SK-N-DZ (cell line): Measurements from ENCODE around the gene KCTD17.

ENCODE experiments used
- DNase-seq: peaks from one replicate; pipeline ENCODE4 v3.0.0-alpha.2; 2015; ENCODE audit warnings: low spot score

Gene KCTD17

DNA sequence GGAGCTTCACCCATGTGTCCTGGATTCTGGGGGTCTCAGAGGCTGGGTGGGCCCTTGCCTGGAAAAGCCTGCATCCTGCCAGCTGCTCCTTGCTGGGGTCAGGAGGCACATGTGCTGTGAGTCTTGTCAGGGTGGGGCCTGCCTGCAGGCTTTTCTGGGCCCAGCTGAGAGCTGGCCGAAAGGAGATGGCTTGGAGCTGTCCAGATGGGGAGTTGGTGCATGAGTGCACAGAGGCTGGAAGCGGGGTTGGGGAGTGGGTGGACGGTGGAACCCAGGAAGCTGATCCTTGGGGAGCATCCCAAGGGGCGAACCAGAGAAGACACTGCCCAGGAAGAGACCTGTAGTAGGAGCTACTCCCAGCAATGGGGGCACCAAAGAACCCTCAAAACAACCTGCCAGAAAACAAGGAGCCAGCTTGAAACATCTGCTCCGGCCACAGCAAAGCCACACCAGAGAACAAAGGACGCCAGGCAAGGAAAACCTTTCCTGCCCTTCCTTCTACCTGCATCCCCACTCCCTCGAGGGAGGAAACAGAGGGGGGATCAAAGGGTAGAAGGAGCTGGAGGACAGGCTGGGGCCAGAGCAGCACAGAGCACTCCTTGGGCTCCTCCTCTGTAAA is 8.2 kb upstream of the KCTD17 start:
- DNase-seq: no peak

DNA sequence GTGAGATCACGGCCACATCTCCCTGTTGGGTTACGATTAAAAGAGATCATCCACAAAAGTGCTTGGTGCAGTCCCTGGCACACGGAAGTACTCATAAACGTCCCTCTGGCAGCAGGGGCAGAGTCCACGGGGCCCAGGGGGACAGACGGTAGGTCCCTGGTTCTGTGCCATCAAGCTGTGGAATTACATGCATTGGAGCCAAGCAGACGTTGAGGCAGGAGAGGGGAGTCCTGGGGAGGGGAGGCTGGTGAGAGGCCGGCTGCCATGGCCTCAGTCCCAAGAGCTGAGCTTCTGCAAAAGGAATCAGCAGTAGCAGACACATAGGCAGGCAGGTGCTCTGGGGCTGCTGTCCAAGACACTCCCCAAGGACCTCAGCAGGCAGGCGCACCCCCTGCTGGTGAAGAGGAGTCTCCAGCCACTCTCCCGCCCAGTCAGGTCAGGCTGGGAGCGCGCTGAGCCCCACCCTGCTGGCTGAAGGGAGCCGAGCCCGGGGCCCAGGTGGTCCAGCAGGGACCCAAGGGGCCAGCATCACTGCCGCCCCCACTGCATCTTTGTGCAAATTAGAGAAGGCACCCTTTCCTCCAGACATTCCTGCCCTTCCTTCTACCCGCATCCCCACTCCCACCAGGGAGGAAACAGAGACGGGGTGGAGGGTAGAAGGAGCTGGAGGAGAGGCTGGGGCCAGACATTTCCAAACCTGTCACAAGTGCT is 7.6 kb upstream of the KCTD17 start:
- DNase-seq: peak; percentile 83

DNA sequence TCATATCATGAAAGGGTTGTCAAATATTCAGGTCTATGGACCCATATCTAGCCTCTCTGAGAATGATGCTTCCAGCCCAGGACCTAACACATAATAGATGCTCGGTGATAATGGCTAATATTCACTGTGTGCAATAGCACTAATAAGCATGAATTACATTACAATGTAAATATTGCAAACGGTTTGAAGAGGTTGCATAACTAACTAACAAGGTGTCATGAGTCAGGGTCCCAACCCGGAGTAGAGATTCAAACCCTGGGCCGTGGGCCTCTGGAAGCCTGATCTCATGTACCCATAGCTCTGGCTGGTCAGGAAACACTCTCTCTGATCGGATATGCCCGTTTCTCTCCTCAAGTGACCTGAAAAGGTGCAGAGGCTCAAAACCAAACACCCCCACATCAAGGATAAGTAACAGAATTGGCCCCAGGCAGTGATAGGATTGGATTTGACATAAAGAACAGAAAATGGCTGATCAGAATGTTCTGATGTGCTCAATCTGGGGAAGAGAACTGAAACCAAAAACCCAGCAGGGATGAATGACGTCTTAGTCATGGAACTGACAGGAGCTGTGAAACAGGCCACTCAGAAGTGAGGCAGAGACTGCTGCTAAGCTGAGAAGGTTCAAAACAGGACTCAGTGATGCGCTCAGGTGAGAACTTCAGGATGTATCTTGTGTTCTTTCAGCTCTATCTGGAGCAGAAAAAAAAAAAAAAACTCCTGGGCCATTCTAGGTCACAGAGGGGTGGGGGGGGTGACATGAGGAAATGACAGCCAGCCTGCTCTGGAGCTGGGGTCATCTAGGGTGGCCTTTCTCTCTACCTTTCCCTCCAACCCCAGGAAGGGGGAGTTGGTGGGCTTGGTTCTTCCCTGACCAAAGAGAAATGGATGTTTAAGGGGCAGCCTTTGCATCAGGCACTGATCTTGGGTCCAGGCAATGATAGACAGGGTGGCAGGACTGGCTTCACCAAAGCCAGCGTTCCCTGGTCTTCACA is 6.6 kb upstream of the KCTD17 start:
- no peak for DNase-seq

DNA sequence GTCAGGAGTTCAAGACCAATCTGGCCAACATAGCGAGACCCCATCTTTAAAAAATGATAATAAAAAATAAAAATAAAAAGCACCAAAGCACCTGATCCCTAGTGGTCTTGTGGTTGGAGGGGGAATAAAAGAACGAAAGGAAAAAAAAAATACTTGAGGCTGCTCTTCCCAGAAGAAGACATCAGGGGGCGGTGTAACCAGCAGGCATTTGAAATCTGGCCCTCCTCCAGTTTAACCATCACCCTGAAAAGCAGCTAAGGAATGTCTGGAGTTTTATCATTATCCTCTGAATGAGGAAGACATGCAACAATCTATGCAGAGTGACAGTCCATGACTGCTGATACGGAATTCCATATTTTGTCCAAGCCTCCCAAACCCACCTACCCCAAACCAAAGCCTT is 5.6 kb upstream of the KCTD17 start:
- no peak for DNase-seq

DNA sequence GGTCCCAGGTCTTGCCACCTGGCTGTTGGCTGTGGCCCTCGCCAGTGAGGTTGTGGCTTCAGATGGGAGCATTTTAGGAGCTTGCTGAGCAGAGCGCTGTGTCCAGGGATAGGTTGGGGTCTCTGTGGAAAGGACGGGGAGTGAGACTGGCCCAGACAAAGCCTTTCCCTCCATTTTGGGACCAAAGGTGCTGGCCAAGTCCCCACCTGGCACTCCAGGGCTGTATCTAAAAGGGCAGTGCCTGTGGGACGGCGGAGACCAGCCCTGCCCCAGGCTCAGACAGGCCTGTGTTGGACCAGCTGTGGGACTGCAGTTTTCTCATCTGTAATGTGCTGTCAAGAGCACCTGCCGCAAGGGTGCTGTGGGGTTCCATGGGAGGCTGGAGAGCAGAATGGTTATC is 5.0 kb upstream of the KCTD17 start:
- no peak for DNase-seq

DNA sequence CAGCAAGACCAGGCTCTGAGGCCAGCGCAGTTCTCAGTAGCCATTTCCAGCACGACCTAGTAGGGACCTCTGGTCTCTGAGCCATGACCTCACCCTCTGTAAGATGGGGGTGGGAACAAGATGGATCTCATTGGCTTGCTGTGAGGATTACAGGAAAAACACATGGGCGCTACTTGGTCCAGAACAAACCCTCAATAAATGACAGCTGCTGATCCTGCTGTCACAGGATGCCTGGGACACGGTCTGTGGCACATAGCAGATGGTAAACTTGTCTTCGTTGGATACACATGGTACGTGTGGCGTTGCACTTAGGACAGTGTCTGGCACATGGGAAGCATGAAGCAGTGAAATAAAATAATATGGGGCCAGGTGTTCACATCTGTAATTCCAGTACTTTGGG is 4.5 kb upstream of the KCTD17 start:
- DNase-seq: no peak

DNA sequence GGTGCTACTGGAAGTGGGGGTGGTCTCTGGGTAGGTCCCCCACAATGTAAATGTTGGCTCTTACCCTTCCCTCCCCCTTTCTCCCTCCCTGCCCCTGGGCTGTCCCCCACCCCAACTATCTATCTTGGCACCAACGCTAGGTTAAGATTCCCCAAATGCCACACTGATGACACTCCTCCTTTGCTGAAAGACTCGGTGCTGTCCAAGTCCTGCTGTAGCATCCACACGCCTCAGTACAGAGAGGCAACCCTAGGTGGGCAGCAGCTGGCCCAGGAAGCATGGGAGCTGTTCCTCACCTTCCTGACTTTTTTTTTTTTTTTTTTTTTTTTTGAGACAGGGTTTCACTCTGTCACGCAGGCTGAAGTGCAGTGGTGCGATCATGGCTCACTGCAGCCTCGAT is 3.4 kb upstream of the KCTD17 start:
- no peak for DNase-seq

DNA sequence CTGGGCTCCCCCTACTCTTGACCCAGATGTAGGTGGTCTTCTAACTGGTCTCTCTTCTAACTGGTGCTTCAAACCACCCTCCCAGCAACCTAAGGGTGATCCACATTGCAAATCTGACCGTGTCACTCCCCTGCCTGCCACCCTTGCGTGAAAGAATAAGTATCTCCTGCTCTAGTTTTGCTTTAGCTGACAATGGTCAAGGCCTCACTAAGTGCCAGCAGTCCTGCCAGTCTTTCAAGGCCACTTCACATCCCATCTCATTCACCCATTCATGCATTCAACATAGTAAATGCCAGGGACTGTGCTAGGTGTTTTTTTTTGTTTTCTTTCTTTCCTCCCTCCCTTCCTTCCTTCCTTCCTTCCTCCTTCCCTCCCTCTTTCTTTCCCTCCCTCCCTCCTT is 2.3 kb upstream of the KCTD17 start:
- DNase-seq: no peak

DNA sequence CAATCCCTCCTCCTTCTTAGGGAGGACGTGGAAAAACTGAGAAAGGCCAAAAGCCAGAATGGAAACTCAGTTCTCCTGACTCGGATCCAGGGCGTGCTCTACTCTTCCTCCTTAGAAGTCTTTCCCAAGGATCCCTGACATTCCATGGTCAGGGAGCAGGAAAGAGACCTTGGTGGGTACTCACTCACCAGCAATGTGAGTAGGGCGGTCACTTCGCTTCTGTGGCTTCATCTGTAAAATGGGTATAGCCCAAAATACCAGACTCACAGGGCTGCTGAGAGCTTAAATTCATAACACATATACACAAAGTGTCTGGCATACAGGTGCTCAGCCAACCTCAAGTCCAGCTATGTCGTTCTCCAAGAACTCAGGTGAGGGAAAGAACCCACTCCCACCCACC is 629 bp upstream of the KCTD17 start:
- DNase-seq: no peak

DNA sequence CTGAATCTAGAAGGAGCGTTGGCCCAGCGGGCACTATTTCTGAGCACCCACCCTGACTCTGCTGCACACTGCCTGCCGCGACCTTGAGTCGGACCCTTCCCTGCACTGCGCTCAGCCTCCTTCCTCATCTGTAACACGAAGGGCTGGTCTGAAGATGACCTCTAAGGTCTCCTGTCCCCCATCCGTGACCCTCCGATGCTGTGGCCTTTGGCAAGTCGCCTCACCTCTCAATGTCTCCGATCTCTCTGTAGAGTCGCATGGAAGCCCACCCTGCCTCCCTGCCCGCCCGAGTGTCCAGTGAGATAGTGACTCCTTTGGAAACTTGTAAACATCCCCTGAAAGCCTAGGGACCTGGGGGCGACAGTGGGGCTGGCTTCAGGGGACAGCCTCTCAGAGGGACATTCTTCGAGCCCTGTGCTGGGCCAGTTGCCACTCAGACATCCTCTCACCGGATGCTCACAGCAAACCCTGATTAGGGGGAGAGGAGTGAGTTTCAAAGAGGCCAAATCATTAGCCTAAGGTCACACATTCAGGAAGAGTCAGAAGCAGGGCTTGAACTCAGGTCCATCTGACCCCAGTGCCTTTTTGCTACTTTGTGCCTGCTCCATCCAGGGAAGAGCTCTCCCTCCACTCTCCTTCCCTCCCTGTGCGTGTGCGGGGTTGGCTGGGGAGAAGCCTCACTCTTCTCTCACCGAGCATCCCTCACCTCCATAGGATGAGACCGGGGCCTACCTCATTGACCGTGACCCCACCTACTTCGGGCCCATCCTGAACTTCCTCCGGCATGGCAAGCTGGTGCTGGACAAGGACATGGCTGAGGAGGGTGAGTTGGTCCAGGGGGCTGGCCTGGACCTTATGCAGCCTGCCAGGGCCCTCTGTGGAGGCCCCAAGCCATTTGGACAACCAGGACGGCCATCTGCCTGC is 1.1 kb downstream of the KCTD17 start:
- DNase-seq: no peak

DNA sequence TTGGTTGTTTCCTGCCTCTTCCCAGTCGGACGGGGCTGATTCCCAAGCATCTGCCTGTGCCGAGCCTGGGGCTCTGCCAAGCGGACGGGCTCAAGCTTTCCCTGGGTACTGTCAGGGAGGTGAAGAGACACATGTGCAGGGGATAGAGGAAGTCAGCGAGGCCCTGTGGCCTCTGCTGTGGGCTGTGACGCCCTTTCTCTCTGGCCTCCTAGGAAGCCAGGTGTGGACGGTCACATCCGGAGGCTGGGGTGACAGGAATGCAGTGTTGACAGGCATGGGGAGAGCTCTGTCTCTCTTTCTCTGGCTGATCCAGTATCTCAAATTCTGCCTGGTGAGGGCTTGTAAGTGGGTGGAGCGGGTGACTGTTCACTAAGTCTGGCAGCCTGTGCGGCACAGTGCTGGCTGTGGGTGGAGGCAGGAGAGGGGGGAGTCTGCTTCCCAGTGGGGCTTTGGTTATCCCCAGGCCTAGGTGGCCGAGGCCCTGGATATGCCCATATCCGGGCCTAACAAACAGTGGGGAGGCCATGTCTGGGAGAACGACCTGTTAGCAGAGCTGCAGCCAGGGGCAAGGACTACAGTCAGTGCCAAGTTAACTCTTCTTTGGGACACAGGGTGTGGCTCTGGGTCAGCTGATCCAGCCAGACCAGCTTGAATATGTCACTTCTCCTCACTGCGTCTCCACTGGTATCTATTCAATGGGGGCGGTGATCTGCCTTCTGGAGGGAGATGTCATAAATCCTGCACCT is 1.9 kb downstream of the KCTD17 start:
- no peak for DNase-seq

DNA sequence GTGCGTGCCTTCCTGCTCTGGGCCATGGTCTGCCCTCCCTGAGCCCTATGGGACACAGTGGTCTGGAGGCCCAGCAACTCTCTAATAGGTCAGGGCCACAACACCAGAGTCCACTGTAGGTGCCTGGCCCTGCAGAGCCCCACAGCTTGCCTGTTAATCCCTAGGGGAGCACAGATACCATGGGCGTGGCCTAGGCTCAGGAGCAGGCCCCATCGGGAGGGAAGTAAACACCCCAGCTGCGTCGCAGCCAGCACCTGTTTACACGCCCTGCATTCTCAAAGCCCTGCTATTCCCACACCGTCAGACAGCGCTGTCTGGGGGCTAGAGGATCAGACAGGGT is 2.5 kb downstream of the KCTD17 start:
- no peak for DNase-seq

DNA sequence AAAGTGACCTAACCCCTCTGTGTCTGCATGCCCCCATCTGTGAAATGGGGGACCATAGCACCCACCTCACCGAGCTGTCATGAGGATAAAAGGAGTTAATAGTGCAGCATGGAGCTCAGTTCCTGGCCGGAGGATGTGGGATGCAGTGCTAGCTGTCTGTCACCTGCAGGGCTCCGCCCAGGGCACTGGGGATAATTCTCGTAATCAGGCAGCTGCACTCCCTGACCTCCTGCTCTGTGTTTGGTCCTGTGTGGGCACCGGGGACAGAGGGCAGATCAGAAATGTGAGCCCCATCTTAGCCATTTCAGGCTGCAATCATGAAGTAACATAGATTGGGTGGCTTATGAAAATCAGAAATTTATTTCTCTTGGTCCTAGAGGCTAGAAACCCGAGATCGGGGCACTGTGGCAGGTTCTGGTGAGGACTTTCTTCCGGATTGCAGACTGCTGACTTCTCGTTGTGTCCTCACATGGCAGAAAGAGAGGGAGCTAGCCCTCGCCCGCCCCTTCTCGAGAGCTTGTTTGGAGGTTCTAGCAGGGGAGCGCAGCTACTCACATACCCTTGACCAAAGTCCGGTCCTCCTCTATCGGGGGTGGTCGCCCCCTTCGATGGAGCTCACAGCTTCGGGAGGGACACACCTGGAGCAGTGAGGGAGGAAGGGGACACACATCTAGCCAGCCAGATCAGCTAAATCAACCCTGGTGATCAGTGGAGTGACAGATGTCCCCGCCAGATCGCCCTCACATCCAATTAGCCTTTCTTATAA is 3.2 kb downstream of the KCTD17 start:
- DNase-seq: no peak

DNA sequence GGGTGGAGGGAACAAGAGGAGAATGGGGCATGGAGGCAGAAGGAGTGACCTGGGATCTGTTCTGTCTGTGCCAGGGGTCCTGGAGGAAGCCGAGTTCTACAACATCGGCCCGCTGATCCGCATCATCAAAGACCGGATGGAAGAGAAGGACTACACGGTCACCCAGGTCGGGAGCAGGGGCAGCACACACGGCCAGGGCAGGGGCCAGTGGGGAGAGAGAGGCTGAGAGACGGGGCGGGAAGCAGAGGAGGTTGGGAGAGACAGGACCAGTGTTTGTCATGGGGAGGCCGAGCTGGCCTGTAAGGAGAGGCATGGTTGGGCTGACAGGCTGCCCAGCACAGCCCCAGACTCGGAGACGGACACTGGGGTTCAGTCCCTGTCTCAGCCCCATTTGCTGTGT is 4.7 kb downstream of the KCTD17 start:
- no peak for DNase-seq

DNA sequence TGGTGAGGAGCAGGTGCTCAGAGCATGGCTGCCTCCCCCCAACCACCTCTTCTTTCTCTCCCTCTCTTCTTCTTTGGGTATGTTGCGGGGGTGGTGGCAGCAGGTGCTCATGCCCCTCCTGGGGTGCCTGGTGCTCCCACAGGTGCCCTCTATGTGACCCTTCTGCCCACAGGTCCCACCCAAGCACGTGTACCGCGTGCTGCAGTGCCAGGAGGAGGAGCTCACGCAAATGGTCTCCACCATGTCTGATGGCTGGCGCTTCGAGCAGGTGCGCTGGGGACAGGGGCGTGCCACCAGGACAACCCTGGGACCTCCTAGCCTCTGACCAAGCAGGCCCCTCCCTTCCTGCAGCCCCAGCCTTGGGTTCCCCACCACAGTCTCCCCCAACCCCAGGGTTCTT is 5.7 kb downstream of the KCTD17 start:
- no peak for DNase-seq

DNA sequence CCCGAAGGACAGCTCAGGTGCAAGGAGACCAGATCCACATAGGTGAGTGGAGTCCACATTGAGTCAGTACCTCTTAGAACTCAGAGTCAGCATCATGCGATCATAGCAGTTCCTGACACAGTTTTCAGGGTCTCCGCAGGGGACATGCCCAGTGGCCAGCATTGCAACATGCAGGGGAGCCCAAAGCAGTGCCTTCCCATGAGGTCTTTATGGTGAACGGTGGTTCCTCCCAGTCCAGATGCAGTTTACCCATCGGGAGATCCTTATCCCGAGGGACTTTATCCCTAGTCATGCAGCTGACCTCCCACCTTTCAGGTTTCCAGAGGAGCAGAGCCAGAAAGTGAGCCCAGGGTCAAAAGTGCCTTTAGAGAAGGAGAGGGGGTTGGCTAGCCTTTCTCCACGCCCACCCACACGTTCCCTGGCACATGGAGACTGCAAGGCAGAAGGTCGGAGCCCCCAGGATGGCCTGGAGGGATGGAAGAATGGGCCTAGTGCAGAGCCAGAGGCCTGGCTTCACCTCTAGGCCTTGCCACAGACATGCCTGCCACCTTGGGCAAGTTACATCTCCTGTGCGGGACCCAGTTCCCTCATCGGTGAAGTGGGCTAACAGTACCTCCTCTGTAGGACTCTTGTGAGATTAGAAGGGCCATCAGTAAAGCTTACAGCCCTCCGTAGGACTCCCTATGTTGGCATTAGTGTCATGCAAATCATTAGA is 6.4 kb downstream of the KCTD17 start:
- no peak for DNase-seq

DNA sequence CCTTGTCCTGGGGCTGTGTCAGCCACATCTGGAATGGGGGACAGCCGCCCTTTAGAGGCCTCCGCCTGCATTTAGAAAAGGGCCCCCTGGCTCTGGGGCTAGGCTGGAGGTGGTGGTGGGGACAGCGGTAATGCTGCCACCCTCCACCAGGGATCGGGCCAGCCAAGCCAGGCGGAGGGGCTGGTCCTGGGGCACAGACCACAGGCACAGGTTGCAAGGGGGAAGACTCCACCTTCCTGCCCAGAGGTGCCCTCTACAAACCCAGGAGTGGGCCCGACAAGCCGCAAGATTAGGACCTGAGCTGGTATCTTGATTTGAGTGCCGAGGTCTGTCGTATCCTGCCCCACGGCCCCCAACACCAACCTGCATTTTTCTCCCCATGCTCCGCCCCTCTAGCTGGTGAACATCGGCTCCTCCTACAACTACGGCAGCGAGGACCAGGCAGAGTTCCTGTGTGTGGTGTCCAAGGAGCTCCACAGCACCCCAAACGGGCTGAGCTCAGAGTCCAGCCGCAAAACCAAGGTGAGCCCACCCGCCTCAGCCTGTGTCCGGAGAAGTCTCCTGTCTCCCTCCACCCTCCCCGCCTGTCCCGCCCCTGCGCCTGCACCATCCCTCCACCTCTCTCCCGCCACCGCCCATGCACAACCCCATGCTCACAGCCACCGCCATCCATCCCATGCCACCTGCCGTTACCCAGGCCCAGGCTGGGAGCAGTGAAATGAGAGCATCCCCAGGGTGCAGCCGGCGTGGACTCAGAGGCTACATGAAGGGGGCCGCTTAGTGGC is 7.6 kb downstream of the KCTD17 start:
- no peak for DNase-seq

DNA sequence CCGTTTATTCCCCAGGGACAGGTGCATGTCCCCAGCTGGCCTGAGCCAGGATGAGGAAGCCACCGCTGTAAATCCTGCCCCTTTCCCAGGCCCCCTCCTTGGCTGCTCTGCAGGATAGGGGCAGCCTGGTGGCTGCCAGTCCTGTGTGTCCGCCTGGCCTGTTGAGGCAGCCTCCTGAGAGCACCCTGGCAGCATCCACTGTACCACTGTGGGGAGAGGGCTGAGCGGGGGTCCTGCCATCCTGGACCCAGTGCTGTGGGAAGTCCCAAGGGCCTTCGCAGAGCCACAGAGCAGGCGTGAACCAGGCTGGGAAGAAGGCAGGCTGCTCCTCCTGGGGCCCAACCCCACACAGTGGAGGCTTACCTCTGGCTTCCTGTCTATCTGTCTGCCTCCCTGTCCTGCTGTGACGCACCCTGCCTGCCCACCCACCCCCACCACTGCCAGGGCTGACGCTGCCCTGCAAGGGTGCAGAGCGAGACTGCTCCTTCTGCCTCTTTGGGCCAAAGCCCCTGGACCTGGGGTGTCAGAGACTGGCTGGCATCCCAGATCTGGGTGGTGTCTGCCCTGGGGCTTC is 8.4 kb downstream of the KCTD17 start:
- no peak for DNase-seq
